HepG2 (cell line): ENCODE measurements around the gene SLC23A2. TPM values are rescaled to one million over a fixed set of nuclear protein-coding genes. Genes with fewer than 3 reads are reported as not detected.

Experiments used
- ARNT ChIP-seq: fragments of 450-650 bp; IDR thresholded peaks from 2 replicates; pipeline ENCODE4 v1.6.1; 2017
- FOXC1 ChIP-seq: sonication (generic); formaldehyde crosslinking; IDR thresholded peaks from 2 replicates; pipeline ENCODE4 v1.8.0; 2022; ENCODE audit warnings: mild to moderate bottlenecking, missing genetic modification reagents, borderline replicate concordance
- FOXK2 ChIP-seq: fragments of 450-650 bp; IDR thresholded peaks from 2 replicates; pipeline ENCODE4 v1.6.1; 2016
- JUN ChIP-seq: sonication (generic); formaldehyde crosslinking; IDR thresholded peaks from 2 replicates; pipeline ENCODE4 v1.4.0; 2020; ENCODE audit warnings: mild to moderate bottlenecking, missing genetic modification reagents
- STAT5B ChIP-seq: sonication (generic); formaldehyde crosslinking; IDR thresholded peaks from 2 replicates; pipeline ENCODE4 v1.4.0; 2020; ENCODE audit warnings: missing genetic modification reagents
- TAF1 ChIP-seq: sonication (generic); formaldehyde crosslinking; IDR thresholded peaks from 2 replicates; pipeline ENCODE4 v1.4.0; 2020; ENCODE audit warnings: missing genetic modification reagents
- ZBTB38 ChIP-seq: sonication (generic); formaldehyde crosslinking; IDR thresholded peaks from 2 replicates; pipeline ENCODE4 v1.5.1; 2020; ENCODE audit warnings: mild to moderate bottlenecking, missing genetic modification reagents
- ZBTB7B ChIP-seq: sonication (generic); formaldehyde crosslinking; IDR thresholded peaks from 2 replicates; pipeline ENCODE4 v1.4.0; 2020; ENCODE audit warnings: missing genetic modification reagents
- ZFP82 ChIP-seq: sonication (generic); formaldehyde crosslinking; IDR thresholded peaks from 2 replicates; pipeline ENCODE4 v1.5.1; 2020; ENCODE audit warnings: mild to moderate bottlenecking, missing genetic modification reagents, borderline replicate concordance
- ZNF343 ChIP-seq: sonication (generic); formaldehyde crosslinking; IDR thresholded peaks from 2 replicates; pipeline ENCODE4 v1.4.0; 2020; ENCODE audit warnings: mild to moderate bottlenecking, missing genetic modification reagents
- ZNF350 ChIP-seq: sonication (generic); formaldehyde crosslinking; IDR thresholded peaks from 2 replicates; pipeline ENCODE4 v1.4.0; 2020; ENCODE audit warnings: mild to moderate bottlenecking, low read depth, missing genetic modification reagents, borderline replicate concordance
- ZNF367 ChIP-seq: sonication (generic); formaldehyde crosslinking; IDR thresholded peaks from 2 replicates; pipeline ENCODE4 v1.4.0; 2020; ENCODE audit warnings: missing genetic modification reagents, borderline replicate concordance
- ZNF431 ChIP-seq: sonication (generic); formaldehyde crosslinking; IDR thresholded peaks from 2 replicates; pipeline ENCODE4 v1.9.0; 2022; ENCODE audit warnings: missing genetic modification reagents, low read depth, mild to moderate bottlenecking, borderline replicate concordance
- ZNF547 ChIP-seq: sonication (generic); formaldehyde crosslinking; IDR thresholded peaks from 2 replicates; pipeline ENCODE4 v1.5.1; 2020; ENCODE audit warnings: mild to moderate bottlenecking, missing genetic modification reagents
- ZNF670 ChIP-seq: sonication (generic); formaldehyde crosslinking; IDR thresholded peaks from 2 replicates; pipeline ENCODE4 v1.8.0; 2022; ENCODE audit warnings: mild to moderate bottlenecking, missing genetic modification reagents, borderline replicate concordance
- ZSCAN25 ChIP-seq: sonication (generic); formaldehyde crosslinking; IDR thresholded peaks from 2 replicates; pipeline ENCODE4 v1.8.0; 2022; ENCODE audit warnings: mild to moderate bottlenecking, missing genetic modification reagents
- polyA plus RNA-seq, 8 experiments: library from polyadenylated mRNA; depleted of rRNA in 3 of 8; stranded (reverse) in 7 of 8; unstranded in 1 of 8; fragments of >200 nt; fragmentation: Illumina TruSeq in 4 of 8; extraction: Trizol in 4 of 8; gene quantifications; 2 replicates each; pipeline versions ENCODE4 v1.2.1 to v1.2.3, GENCODE V29; 2011 to 2016; ENCODE audit warnings: low read depth in 4 of 8, missing spikeins in 1 of 8, mixed read lengths in 1 of 8; ENCODE audit not compliant: insufficient read depth in 1 of 8
- total RNA-seq, 5 experiments: library from RNA; depleted of rRNA; stranded (reverse); fragments of >200 nt; fragmentation: Illumina TruSeq; extraction: Trizol; gene quantifications; 2 replicates each; pipeline ENCODE4 v1.2.3, GENCODE V29; 2016; ENCODE audit warnings: low read depth in 1 of 5
- TF ChIP-seq, protein P1 (sequence below): sonication (generic); formaldehyde crosslinking; IDR thresholded peaks from 2 replicates; pipeline ENCODE4 v1.5.0; 2020; ENCODE audit warnings: mild to moderate bottlenecking, missing genetic modification reagents, borderline replicate concordance
- TF ChIP-seq, protein P2 (sequence below): sonication (generic); formaldehyde crosslinking; conservative IDR thresholded peaks from 2 replicates; pipeline ENCODE4 v1.8.0; 2022; ENCODE audit warnings: missing genetic modification reagents
- TF ChIP-seq, protein P3 (sequence below): sonication (generic); formaldehyde crosslinking; IDR thresholded peaks from 2 replicates; pipeline ENCODE4 v1.4.0; 2020; ENCODE audit warnings: missing genetic modification reagents, low read depth, mild to moderate bottlenecking, borderline replicate concordance

The SLC23A2 gene
- total and polyA plus RNA-seq, 2 of the 13 experiments (the other 11 are each of a cell fraction or from before 2014, with no cell fraction given) = 42.2 to 51.2 TPM

DNA sequence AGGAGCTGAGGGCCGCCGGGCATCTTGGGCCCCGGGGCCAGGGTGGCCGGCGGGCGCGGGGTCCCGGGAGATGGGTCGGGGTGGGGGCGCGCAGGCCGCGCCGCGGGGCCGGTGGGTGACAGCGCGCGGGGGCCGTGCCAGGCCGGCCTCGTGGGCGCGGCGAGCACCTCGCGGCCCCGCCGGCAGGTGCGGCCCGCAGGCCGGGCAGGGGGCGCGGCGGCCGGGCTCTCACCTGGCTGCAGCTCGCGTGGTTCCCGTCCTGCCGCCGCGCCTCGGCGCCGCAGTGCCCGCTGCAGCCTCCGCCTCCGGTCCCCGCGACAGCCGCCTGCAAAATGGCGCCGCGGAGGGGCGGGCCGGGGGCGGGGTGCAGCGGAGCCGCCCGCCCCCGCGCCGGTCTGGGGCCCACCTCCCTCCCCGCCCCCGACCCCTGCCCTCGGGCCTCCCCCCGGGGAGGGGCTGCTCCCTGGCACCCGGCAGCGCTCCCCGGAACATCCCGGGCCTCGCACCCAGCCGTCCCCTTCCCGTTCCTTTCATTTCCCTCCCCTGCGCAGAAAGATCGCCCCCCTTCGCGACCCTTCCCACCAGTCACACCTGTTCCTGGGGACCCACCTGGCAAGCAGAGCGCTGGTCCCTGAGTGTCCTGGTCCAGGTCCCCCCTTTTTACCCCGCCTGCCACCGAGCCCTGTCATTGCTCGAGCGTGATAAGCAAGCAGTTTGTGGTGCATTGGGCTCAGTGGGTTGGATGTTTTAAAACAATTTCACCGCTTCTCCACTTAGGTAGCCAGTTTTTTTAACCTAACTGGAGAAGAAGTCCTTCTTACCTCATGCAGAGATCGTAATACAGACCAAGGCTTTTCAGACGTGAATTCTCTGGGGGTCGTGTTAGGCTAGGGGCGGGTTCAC, at the start of gene SLC23A2 (continued):
- TF ChIP-seq, protein P1, sequence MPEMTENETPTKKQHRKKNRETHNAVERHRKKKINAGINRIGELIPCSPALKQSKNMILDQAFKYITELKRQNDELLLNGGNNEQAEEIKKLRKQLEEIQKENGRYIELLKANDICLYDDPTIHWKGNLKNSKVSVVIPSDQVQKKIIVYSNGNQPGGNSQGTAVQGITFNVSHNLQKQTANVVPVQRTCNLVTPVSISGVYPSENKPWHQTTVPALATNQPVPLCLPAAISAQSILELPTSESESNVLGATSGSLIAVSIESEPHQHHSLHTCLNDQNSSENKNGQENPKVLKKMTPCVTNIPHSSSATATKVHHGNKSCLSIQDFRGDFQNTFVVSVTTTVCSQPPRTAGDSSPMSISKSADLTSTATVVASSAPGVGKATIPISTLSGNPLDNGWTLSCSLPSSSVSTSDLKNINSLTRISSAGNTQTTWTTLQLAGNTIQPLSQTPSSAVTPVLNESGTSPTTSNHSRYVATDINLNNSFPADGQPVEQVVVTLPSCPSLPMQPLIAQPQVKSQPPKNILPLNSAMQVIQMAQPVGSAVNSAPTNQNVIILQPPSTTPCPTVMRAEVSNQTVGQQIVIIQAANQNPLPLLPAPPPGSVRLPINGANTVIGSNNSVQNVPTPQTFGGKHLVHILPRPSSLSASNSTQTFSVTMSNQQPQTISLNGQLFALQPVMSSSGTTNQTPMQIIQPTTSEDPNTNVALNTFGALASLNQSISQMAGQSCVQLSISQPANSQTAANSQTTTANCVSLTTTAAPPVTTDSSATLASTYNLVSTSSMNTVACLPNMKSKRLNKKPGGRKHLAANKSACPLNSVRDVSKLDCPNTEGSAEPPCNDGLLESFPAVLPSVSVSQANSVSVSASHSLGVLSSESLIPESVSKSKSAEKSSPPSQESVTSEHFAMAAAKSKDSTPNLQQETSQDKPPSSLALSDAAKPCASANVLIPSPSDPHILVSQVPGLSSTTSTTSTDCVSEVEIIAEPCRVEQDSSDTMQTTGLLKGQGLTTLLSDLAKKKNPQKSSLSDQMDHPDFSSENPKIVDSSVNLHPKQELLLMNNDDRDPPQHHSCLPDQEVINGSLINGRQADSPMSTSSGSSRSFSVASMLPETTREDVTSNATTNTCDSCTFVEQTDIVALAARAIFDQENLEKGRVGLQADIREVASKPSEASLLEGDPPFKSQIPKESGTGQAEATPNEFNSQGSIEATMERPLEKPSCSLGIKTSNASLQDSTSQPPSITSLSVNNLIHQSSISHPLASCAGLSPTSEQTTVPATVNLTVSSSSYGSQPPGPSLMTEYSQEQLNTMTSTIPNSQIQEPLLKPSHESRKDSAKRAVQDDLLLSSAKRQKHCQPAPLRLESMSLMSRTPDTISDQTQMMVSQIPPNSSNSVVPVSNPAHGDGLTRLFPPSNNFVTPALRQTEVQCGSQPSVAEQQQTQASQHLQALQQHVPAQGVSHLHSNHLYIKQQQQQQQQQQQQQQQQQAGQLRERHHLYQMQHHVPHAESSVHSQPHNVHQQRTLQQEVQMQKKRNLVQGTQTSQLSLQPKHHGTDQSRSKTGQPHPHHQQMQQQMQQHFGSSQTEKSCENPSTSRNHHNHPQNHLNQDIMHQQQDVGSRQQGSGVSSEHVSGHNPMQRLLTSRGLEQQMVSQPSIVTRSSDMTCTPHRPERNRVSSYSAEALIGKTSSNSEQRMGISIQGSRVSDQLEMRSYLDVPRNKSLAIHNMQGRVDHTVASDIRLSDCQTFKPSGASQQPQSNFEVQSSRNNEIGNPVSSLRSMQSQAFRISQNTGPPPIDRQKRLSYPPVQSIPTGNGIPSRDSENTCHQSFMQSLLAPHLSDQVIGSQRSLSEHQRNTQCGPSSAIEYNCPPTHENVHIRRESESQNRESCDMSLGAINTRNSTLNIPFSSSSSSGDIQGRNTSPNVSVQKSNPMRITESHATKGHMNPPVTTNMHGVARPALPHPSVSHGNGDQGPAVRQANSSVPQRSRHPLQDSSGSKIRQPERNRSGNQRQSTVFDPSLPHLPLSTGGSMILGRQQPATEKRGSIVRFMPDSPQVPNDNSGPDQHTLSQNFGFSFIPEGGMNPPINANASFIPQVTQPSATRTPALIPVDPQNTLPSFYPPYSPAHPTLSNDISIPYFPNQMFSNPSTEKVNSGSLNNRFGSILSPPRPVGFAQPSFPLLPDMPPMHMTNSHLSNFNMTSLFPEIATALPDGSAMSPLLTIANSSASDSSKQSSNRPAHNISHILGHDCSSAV (CRISPR knock-in tag) = no peak
- 0 out of 2 replicates have a peak, but pooled peaks have one; percentile 23 for TF ChIP-seq JUN (CRISPR knock-in tag)
- peak; percentile 64; the same call in 1 of the 2 replicates for TF ChIP-seq FOXC1 (CRISPR knock-in tag)
- peak; percentile 50; the same call in 1 of the 2 replicates for TF ChIP-seq ZFP82 (CRISPR knock-in tag)
- TF ChIP-seq ZNF431 (CRISPR knock-in tag) = no peak
- TF ChIP-seq, protein P2, sequence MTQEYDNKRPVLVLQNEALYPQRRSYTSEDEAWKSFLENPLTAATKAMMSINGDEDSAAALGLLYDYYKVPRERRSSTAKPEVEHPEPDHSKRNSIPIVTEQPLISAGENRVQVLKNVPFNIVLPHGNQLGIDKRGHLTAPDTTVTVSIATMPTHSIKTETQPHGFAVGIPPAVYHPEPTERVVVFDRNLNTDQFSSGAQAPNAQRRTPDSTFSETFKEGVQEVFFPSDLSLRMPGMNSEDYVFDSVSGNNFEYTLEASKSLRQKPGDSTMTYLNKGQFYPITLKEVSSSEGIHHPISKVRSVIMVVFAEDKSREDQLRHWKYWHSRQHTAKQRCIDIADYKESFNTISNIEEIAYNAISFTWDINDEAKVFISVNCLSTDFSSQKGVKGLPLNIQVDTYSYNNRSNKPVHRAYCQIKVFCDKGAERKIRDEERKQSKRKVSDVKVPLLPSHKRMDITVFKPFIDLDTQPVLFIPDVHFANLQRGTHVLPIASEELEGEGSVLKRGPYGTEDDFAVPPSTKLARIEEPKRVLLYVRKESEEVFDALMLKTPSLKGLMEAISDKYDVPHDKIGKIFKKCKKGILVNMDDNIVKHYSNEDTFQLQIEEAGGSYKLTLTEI = no peak
- no peak for TF ChIP-seq ZNF343
- TF ChIP-seq FOXK2 = no peak
- no peak for TF ChIP-seq ARNT
- peak; percentile 82 for TF ChIP-seq ZBTB7B (CRISPR knock-in tag)
- no peak; the same call in 1 of the 2 replicates for TF ChIP-seq ZNF367 (CRISPR knock-in tag)
- TF ChIP-seq, protein P3, sequence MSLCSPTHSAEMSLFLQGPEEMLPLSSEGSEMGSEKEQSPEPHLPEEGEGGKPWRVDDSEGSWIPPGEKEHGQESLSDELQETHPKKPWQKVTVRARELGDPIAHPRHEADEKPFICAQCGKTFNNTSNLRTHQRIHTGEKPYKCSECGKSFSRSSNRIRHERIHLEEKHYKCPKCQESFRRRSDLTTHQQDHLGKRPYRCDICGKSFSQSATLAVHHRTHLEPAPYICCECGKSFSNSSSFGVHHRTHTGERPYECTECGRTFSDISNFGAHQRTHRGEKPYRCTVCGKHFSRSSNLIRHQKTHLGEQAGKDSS (CRISPR knock-in tag) = peak; percentile 74; the same call in 1 of the 2 replicates
- peak; percentile 73 for TF ChIP-seq TAF1 (CRISPR knock-in tag)
- TF ChIP-seq ZNF670 (CRISPR knock-in tag) = no peak
- TF ChIP-seq STAT5B (CRISPR knock-in tag) = no peak
- peak; percentile 47; the same call in 1 of the 2 replicates for TF ChIP-seq ZNF350 (CRISPR knock-in tag)
- TF ChIP-seq ZBTB38 (CRISPR knock-in tag) = peak; percentile 44; the same call in 1 of the 2 replicates
- peak; percentile 74; the same call in 1 of the 2 replicates for TF ChIP-seq ZNF547 (CRISPR knock-in tag)
- peak; percentile 62; the same call in 1 of the 2 replicates for TF ChIP-seq ZSCAN25
